Measurements from ENCODE around the gene UNC5CL. TPM values are rescaled to one million over a fixed set of nuclear protein-coding genes. Genes with fewer than 3 reads are reported as not detected.

Gene UNC5CL
- total and polyA plus RNA-seq, 2 of the 8 experiments (the other 6 are each of a cell fraction or from before 2014, with no cell fraction given), result 1.3 to 1.7 TPM

GRCh38 chr6:41088451-41088850, 49.4 kb upstream of the UNC5CL start:
- Histone ChIP-seq H4K5ac (ENCODE audit: insufficient read length, low read depth, low read length) (no peak overlapping the region), H2AK5ac (ENCODE audit: low read depth, low read length) (no peak overlapping the region), H2BK12ac (ENCODE audit: low read depth, low read length) (0 out of 2 replicates have a peak overlapping the region, but pooled peaks have one; percentile 27), H3K14ac (ENCODE audit: insufficient read length) (no peak overlapping the region), H3K23ac (ENCODE audit: insufficient read length) (no peak overlapping the region), H2AFZ (ENCODE audit: low read length) (no peak overlapping the region), H3K4me2 (ENCODE audit: insufficient read depth in 1 of 2, low read depth in 2 of 2, low read length in 2 of 2) (no peak overlapping the region), H3K36me3 (ENCODE audit: control insufficient read depth in 2 of 4, insufficient read depth in 4 of 4, low read length in 3 of 4) (peaks cover 18 to 89% (median 48%) of the 10 kb centered on the region in 4 experiments), H3K9me3 (ENCODE audit: insufficient read depth in 2 of 2, low read depth in 1 of 2, low read length in 1 of 2) (no peaks in the 10 kb centered on the region), H2BK20ac (ENCODE audit: low read length) (no peak overlapping the region), H3K9ac (replicated peaks in 1 of 4; ENCODE audit: extremely low read depth in 1 of 4, low read depth in 3 of 4, low read length in 3 of 4) (no peak overlapping the region), H3K27ac (ENCODE audit: low read depth, low read length) (no peak overlapping the region), H2BK5ac (ENCODE audit: low read depth, low read length) (no peak overlapping the region; the same call in 1 of the 2 replicates), H3K79me2 (ENCODE audit: control insufficient read depth in 1 of 2, insufficient read depth in 2 of 2, low read length in 2 of 2) (peaks cover 0 to 13% of the 10 kb centered on the region in 2 experiments; a peak in 2 of 4 replicates), H2BK120ac (replicated peaks; ENCODE audit: low read depth, low read length) (no peak overlapping the region), H3K18ac (ENCODE audit: extremely low read depth, low read length) (no peak overlapping the region), H3K27me3 (replicated peaks in 1 of 4; ENCODE audit: control insufficient read depth in 3 of 4, extremely low read depth in 1 of 4, insufficient read depth in 3 of 4, low read length in 3 of 4) (no peaks in the 10 kb centered on the region), H3K4me3 (ENCODE audit: extremely low read depth in 1 of 4, insufficient read depth in 2 of 4, low read depth in 3 of 4, low read length in 4 of 4) (no peak overlapping the region), H3K4me1 (replicated peaks in 1 of 4; ENCODE audit: control insufficient read depth in 3 of 4, insufficient read depth in 4 of 4, low read length in 3 of 4) (no peaks in the 10 kb centered on the region), H4K91ac (replicated peaks; ENCODE audit: insufficient read length, low read length) (no peak overlapping the region), H2BK15ac (ENCODE audit: low read length) (no peak overlapping the region), H3K4ac (replicated peaks; ENCODE audit: insufficient read length, low read depth, low read length) (no peak overlapping the region), H3K56ac (replicated peaks; ENCODE audit: insufficient read length, low read depth, low read length) (no peak overlapping the region), H3K23me2 (ENCODE audit: low read depth, low read length) (no peaks in the 10 kb centered on the region), H4K20me1 (replicated peaks in 1 of 2; ENCODE audit: control insufficient read depth in 1 of 2, insufficient read depth in 2 of 2, low read length in 2 of 2) (peaks cover 0 to 7% of the 10 kb centered on the region in 2 experiments), H4K8ac (ENCODE audit: extremely low read depth, insufficient read depth, low read length) (no peak overlapping the region), H3K79me1 (ENCODE audit: low read depth, low read length) (no peaks in the 10 kb centered on the region; the same call in 1 of the 2 replicates)
- ChIA-PET CTCF (ENCODE audit: partially characterized antibody) (interaction anchor here (1.9 to 2.1 kb wide), 2 partner anchors 13 to 94 kb away, joined by 5 to 6 read pairs; no protein-coding TSS in a partner anchor), POLR2A (ENCODE audit: partially characterized antibody) (no interaction called here)
- 86% methylated on average over 4 of the region's 4 CpGs; no CpG with 5 or more reads in 1 of the 2 experiments for WGBS, 2 experiments (ENCODE audit: extremely low coverage in 1 of 2, insufficient coverage in 1 of 2, insufficient read length in 1 of 2, insufficient replicate concordance in 2 of 2, low coverage in 1 of 2, low lambda C conversion rate in 2 of 2, missing lambda C conversion rate in 1 of 2)
- TF ChIP-seq GABPA (IDR thresholded peaks at IDR 0.05; ENCODE audit: borderline replicate concordance, insufficient read depth, low read length) (no peak), POLR2A (IDR thresholded peaks at IDR 0.05; ENCODE audit: control extremely low read depth in 1 of 2, low read depth in 2 of 2, low read length in 2 of 2) (no peak), SP1 (IDR thresholded peaks at IDR 0.05; ENCODE audit: low read depth, low read length) (no peak), RBBP5 (IDR thresholded peaks at IDR 0.05; ENCODE audit: borderline replicate concordance, low read depth, low read length) (no peak)
- no peak for DNase-seq (ENCODE audit: low read depth in 1 of 2, low spot score in 2 of 2)
- no peak for FAIRE-seq

Data from H1 (cell line).